Panc1 (cell line): ENCODE measurements around the gene WDR72. TPM values are rescaled to one million over a fixed set of nuclear protein-coding genes. Genes with fewer than 3 reads are reported as not detected.

Experiments used
- ATAC-seq: fragments of 200-7000 bp; cut with Tn5 transposase; 2 replicates; pipeline ENCODE4 v1.9.1; 2020; ENCODE audit warnings: mild to moderate bottlenecking, moderate library complexity
- BruUV-seq: library from RNA; stranded (reverse); fragments of 400-500 nt; replicated peaks from 2 replicates; lab custom pipeline; 2021; lab: Mats Ljungman, UMichigan
- CTCF ChIA-PET: fragments of 300-600 bp; sonication (Branson Sonifier 250); formaldehyde crosslinking; loops from one replicate; lab custom pipeline; 2022; ENCODE audit warnings: antibody characterized with exemption; lab: Charles Lee
- POLR2A ChIA-PET: fragments of 300-600 bp; sonication (Branson Sonifier 250); formaldehyde crosslinking; loops from one replicate; lab custom pipeline; 2022; ENCODE audit warnings: antibody characterized with exemption; lab: Charles Lee
- DNase-seq: peaks from one replicate; pipeline ENCODE4 v3.0.0-alpha.2; 2010; ENCODE audit warnings: low read depth, low spot score
- H3K27ac ChIP-seq: 2 replicates; pipeline ENCODE4 v1.5.1; 2011; ENCODE audit warnings: mild to moderate bottlenecking, low read length, inconsistent platforms
- H3K27me3 ChIP-seq: fragments of 200-500 bp; sonication (Bioruptor generic); 2 replicates; pipeline ENCODE4 v1.6.0; 2014; ENCODE audit warnings: low read length, inconsistent platforms; ENCODE audit not compliant: control insufficient read depth, insufficient read depth
- H3K36me3 ChIP-seq: fragments of 200-500 bp; sonication (Bioruptor generic); 2 replicates; pipeline ENCODE4 v1.5.1; 2014; ENCODE audit warnings: inconsistent platforms, mild to moderate bottlenecking, low read length, moderate library complexity; ENCODE audit not compliant: control insufficient read depth, insufficient read depth
- H3K4me1 ChIP-seq: 2 replicates; pipeline ENCODE4 v1.5.1; 2011; ENCODE audit warnings: inconsistent platforms, mild to moderate bottlenecking, low read length, moderate library complexity; ENCODE audit not compliant: control insufficient read depth, insufficient read depth
- H3K4me3 ChIP-seq, 2 experiments: 2 replicates each; pipeline ENCODE4 v1.5.1; 2011 to 2012; ENCODE audit warnings: low read depth in 2 of 2, low read length in 2 of 2, mild to moderate bottlenecking in 2 of 2, inconsistent platforms in 1 of 2, moderate library complexity in 1 of 2
- H3K9me3 ChIP-seq: fragments of 200-500 bp; sonication (Bioruptor generic); 2 replicates; pipeline ENCODE4 v1.5.1; 2014; ENCODE audit warnings: low read depth, mild to moderate bottlenecking, inconsistent platforms, low read length, moderate library complexity; ENCODE audit not compliant: control insufficient read depth, insufficient read depth
- POLR2AphosphoS5 ChIP-seq: IDR thresholded peaks from 2 replicates; pipeline ENCODE4 v1.6.1; 2012; ENCODE audit warnings: mild to moderate bottlenecking, low read depth, low read length, moderate library complexity
- SIN3A ChIP-seq: IDR thresholded peaks from 2 replicates; pipeline ENCODE4 v1.6.1; 2012; ENCODE audit warnings: low read depth, mild to moderate bottlenecking, low read length, moderate library complexity, borderline replicate concordance; ENCODE audit not compliant: insufficient read depth
- TCF7L2 ChIP-seq: IDR thresholded peaks from 2 replicates; pipeline ENCODE4 v1.6.1; 2011; ENCODE audit warnings: mild to moderate bottlenecking, low read depth, low read length, inconsistent platforms
- in situ Hi-C: cut with HindIII; loops from 2 replicates; pipeline ENCODE4 v1.10.0; 2016; ENCODE audit warnings: low sequenced_read_pairs, low pct_unique_long_range_greater_than_20kb
- intact Hi-C: fragments of 100-400 bp; cut with micrococcal nuclease; formaldehyde crosslinking; loops from one replicate; pipeline ENCODE4 v1.10.0; 2022; ENCODE audit not compliant: unreplicated experiment
- total RNA-seq: library from RNA; stranded (reverse); gene quantifications from one replicate; pipeline ENCODE4 v1.2.1, GENCODE V29; 2021; ENCODE audit not compliant: unreplicated experiment
- TF ChIP-seq, protein P1 (sequence below): fragments of 450-650 bp; IDR thresholded peaks from 2 replicates; pipeline ENCODE4 v1.5.1; 2017; ENCODE audit warnings: mild to moderate bottlenecking
- TF ChIP-seq, protein P2 (sequence below), 2 experiments: IDR thresholded peaks; 2 replicates each; pipeline ENCODE4 v1.6.1; 2011 to 2012; ENCODE audit warnings: low read depth in 2 of 2, control low read depth in 1 of 2, low read length in 1 of 2, mild to moderate bottlenecking in 1 of 2, moderate library complexity in 1 of 2; ENCODE audit not compliant: insufficient read depth in 1 of 2

Gene WDR72
- total RNA-seq, 1 experiment from 2014 or later, result 0.03 TPM

DNA sequence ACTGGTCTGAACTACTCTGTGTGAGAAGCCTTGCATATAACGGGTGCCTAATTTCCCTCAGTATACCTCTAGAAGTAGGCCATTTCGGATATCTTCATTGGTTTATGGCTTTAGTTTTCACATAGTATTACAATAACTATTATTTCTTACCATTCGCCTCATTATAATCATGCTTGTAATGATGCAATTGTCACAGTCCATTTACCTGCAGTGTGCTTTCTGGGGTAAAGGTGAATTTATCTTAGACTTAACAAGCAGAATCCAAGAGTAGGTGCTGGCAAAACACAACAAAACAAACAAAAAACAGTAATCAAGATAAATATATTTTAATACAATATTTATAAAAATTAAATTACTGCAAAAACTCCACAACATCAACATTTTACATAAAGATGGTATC lies 246.0 kb downstream of the WDR72 start:
- Histone ChIP-seq H3K9me3 (no peaks in the 10 kb centered on the region), H3K36me3 (no peaks in the 10 kb centered on the region), H3K27me3 (no peaks in the 10 kb centered on the region), H3K27ac (no peak overlapping the region), H3K4me3 (no peak overlapping the region), H3K4me1 (no peaks in the 10 kb centered on the region)
- TF ChIP-seq, protein P1, sequence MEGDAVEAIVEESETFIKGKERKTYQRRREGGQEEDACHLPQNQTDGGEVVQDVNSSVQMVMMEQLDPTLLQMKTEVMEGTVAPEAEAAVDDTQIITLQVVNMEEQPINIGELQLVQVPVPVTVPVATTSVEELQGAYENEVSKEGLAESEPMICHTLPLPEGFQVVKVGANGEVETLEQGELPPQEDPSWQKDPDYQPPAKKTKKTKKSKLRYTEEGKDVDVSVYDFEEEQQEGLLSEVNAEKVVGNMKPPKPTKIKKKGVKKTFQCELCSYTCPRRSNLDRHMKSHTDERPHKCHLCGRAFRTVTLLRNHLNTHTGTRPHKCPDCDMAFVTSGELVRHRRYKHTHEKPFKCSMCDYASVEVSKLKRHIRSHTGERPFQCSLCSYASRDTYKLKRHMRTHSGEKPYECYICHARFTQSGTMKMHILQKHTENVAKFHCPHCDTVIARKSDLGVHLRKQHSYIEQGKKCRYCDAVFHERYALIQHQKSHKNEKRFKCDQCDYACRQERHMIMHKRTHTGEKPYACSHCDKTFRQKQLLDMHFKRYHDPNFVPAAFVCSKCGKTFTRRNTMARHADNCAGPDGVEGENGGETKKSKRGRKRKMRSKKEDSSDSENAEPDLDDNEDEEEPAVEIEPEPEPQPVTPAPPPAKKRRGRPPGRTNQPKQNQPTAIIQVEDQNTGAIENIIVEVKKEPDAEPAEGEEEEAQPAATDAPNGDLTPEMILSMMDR, result no peak
- TF ChIP-seq, protein P2, sequence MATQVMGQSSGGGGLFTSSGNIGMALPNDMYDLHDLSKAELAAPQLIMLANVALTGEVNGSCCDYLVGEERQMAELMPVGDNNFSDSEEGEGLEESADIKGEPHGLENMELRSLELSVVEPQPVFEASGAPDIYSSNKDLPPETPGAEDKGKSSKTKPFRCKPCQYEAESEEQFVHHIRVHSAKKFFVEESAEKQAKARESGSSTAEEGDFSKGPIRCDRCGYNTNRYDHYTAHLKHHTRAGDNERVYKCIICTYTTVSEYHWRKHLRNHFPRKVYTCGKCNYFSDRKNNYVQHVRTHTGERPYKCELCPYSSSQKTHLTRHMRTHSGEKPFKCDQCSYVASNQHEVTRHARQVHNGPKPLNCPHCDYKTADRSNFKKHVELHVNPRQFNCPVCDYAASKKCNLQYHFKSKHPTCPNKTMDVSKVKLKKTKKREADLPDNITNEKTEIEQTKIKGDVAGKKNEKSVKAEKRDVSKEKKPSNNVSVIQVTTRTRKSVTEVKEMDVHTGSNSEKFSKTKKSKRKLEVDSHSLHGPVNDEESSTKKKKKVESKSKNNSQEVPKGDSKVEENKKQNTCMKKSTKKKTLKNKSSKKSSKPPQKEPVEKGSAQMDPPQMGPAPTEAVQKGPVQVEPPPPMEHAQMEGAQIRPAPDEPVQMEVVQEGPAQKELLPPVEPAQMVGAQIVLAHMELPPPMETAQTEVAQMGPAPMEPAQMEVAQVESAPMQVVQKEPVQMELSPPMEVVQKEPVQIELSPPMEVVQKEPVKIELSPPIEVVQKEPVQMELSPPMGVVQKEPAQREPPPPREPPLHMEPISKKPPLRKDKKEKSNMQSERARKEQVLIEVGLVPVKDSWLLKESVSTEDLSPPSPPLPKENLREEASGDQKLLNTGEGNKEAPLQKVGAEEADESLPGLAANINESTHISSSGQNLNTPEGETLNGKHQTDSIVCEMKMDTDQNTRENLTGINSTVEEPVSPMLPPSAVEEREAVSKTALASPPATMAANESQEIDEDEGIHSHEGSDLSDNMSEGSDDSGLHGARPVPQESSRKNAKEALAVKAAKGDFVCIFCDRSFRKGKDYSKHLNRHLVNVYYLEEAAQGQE (IDR thresholded peaks at IDR 0.05; ENCODE audit: insufficient read depth in 1 of 2, low read depth in 2 of 2, low read length in 1 of 2), result no peak
- no peak for TF ChIP-seq POLR2AphosphoS5
- TF ChIP-seq SIN3A, result no peak
- TF ChIP-seq TCF7L2, result no peak
- in situ Hi-C loops (no loop called here), intact Hi-C loops (no loop called here)
- no TSS peak for BruUV-seq
- ChIA-PET CTCF (no interaction called here), POLR2A (no interaction called here)
- no peak for DNase-seq
- ATAC-seq, result no peak

GRCh38 chr15:53512029-53512428 lies 247.4 kb downstream of the WDR72 start:
- H3K27me3 ChIP-seq, result no peaks in the 10 kb centered on the region
- H3K9me3 ChIP-seq, result no peaks in the 10 kb centered on the region
- TF ChIP-seq, protein P2 (IDR thresholded peaks at IDR 0.05; ENCODE audit: insufficient read depth in 1 of 2, low read depth in 2 of 2, low read length in 1 of 2), result no peak
- TF ChIP-seq POLR2AphosphoS5 (no peak), TCF7L2 (no peak), SIN3A (no peak)
- TF ChIP-seq, protein P1, result no peak
- H3K4me3 ChIP-seq, result no peak overlapping the region
- in situ Hi-C loops, result no loop called here
- no peaks in the 10 kb centered on the region for H3K4me1 ChIP-seq
- no peak for DNase-seq
- ChIA-PET CTCF (no interaction called here), POLR2A (no interaction called here)
- H3K27ac ChIP-seq, result no peak overlapping the region
- H3K36me3 ChIP-seq, result no peaks in the 10 kb centered on the region
- intact Hi-C loops, result no loop called here
- BruUV-seq, result no TSS peak
- ATAC-seq, result no peak
